Tibial nerve (tissue), 4 donors: ENCODE data around the gene SGSM1.

ENCODE experiments used
- EP300 ChIP-seq, 2 donors: sonication (generic); formaldehyde crosslinking; IDR thresholded peaks; one replicate each; pipeline ENCODE4 v1.6.1; 2017; ENCODE audit warnings: antibody characterized with exemption in 2 of 2, mild to moderate bottlenecking in 1 of 2
- POLR2A ChIP-seq, 2 donors: fragments of 450-650 bp; IDR thresholded peaks; one replicate each; pipeline ENCODE4 v1.6.1; 2017; ENCODE audit warnings: antibody characterized with exemption in 2 of 2, mild to moderate bottlenecking in 2 of 2, moderate library complexity in 2 of 2
- TF ChIP-seq, protein P1 (sequence below), 5 experiments: fragments of 200-600 bp in 3 of 5; fragments of 450-650 bp in 2 of 5; sonication (generic) in 3 of 5; IDR thresholded peaks; one replicate each; pipeline ENCODE4 v1.5.1; 2016 to 2019; ENCODE audit warnings: antibody characterized with exemption in 5 of 5, mild to moderate bottlenecking in 3 of 5, moderate library complexity in 2 of 5

DNA sequence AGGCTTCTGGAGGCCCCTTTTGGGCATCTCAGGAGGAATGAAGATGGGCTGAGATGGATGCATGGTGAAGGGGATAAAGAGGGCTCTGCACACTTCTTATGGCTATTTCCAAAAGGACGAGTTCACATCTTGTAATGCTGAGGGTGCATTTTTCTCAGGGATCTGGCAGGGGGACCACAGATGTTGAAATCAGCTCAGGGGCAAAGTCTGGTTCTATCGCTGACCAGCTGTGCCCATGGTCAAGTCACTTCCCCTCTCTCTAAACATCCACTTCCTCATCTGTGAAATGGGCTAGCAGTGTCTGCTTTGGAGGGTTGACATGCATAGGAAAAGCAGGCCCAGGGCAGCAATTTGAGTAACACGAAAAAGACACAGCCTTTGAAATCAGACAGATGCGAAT lies 114.0 kb downstream of the SGSM1 start:
- TF ChIP-seq, protein P1, sequence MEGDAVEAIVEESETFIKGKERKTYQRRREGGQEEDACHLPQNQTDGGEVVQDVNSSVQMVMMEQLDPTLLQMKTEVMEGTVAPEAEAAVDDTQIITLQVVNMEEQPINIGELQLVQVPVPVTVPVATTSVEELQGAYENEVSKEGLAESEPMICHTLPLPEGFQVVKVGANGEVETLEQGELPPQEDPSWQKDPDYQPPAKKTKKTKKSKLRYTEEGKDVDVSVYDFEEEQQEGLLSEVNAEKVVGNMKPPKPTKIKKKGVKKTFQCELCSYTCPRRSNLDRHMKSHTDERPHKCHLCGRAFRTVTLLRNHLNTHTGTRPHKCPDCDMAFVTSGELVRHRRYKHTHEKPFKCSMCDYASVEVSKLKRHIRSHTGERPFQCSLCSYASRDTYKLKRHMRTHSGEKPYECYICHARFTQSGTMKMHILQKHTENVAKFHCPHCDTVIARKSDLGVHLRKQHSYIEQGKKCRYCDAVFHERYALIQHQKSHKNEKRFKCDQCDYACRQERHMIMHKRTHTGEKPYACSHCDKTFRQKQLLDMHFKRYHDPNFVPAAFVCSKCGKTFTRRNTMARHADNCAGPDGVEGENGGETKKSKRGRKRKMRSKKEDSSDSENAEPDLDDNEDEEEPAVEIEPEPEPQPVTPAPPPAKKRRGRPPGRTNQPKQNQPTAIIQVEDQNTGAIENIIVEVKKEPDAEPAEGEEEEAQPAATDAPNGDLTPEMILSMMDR (IDR thresholded peaks at IDR 0.05), result no peak
- TF ChIP-seq POLR2A (IDR thresholded peaks at IDR 0.05) (no peak), EP300 (IDR thresholded peaks at IDR 0.05) (no peak)
